Neural progenitor cell (in vitro differentiated cells): ENCODE measurements around the gene HOXA1. TPM values are rescaled to one million over a fixed set of nuclear protein-coding genes. Genes with fewer than 3 reads are reported as not detected.

Source experiments
- DNase-seq: peaks from one replicate; pipeline ENCODE4 v3.0.0-alpha.2; 2016; ENCODE audit warnings: low spot score
- H2AFZ ChIP-seq: fragments of 200-600 bp; sonication (generic); replicated peaks from 2 replicates; pipeline ENCODE4 v1.6.1; 2016; ENCODE audit warnings: antibody characterized with exemption
- H3F3A ChIP-seq: fragments of 200-600 bp; sonication (generic); 2 replicates; pipeline ENCODE4 v1.6.1; 2016; ENCODE audit warnings: antibody characterized with exemption, low read depth
- H3K27ac ChIP-seq: fragments of 200-600 bp; sonication (generic); 2 replicates; pipeline ENCODE4 v1.5.1; 2016; ENCODE audit warnings: mild to moderate bottlenecking
- H3K27me3 ChIP-seq: fragments of 200-600 bp; sonication (generic); 2 replicates; pipeline ENCODE4 v1.6.1; 2016; ENCODE audit warnings: mild to moderate bottlenecking, moderate library complexity
- H3K36me3 ChIP-seq: fragments of 200-600 bp; sonication (generic); 2 replicates; pipeline ENCODE4 v1.5.1; 2016
- H3K4me1 ChIP-seq: fragments of 200-600 bp; sonication (generic); 2 replicates; pipeline ENCODE4 v1.6.1; 2016; ENCODE audit warnings: mixed run types
- H3K4me2 ChIP-seq: fragments of 200-600 bp; sonication (generic); 2 replicates; pipeline ENCODE4 v1.6.1; 2016
- H3K4me3 ChIP-seq: fragments of 200-600 bp; sonication (generic); 2 replicates; pipeline ENCODE4 v1.5.1; 2016
- H3K79me2 ChIP-seq: fragments of 200-600 bp; sonication (generic); 2 replicates; pipeline ENCODE4 v1.6.1; 2016; ENCODE audit warnings: low read depth
- H3K9ac ChIP-seq: fragments of 200-600 bp; sonication (generic); 2 replicates; pipeline ENCODE4 v1.6.1; 2016
- H3K9me3 ChIP-seq: fragments of 200-600 bp; sonication (generic); 2 replicates; pipeline ENCODE4 v1.5.1; 2016; ENCODE audit warnings: low read depth
- H4K20me1 ChIP-seq: fragments of 200-600 bp; sonication (generic); 2 replicates; pipeline ENCODE4 v1.6.1; 2016; ENCODE audit warnings: low read depth
- H3K27ac Mint-ChIP-seq: 3 replicates; pipeline ENCODE4 v1.8.0; 2021; ENCODE audit warnings: mixed read lengths
- H3K27me3 Mint-ChIP-seq: 2 replicates; pipeline ENCODE4 v1.8.0; 2022; ENCODE audit warnings: low read depth, mild to moderate bottlenecking, inconsistent platforms, moderate library complexity, mixed read lengths; ENCODE audit not compliant: insufficient read depth
- H3K36me3 Mint-ChIP-seq: 3 replicates; pipeline ENCODE4 v1.8.0; 2021; ENCODE audit warnings: mixed read lengths
- H3K4me1 Mint-ChIP-seq: 3 replicates; pipeline ENCODE4 v1.8.0; 2021; ENCODE audit warnings: mixed read lengths
- H3K4me3 Mint-ChIP-seq: 3 replicates; pipeline ENCODE4 v1.8.0; 2021; ENCODE audit warnings: mild to moderate bottlenecking, moderate library complexity, mixed read lengths
- H3K9me3 Mint-ChIP-seq: 3 replicates; pipeline ENCODE4 v1.8.0; 2020; ENCODE audit warnings: mixed read lengths
- EZH2 ChIP-seq: fragments of 200-600 bp; sonication (generic); IDR thresholded peaks from 2 replicates; pipeline ENCODE4 v1.6.1; 2017; ENCODE audit warnings: antibody characterized with exemption, mild to moderate bottlenecking, moderate library complexity
- EZH2phosphoT487 ChIP-seq: fragments of 200-600 bp; sonication (generic); IDR thresholded peaks from 2 replicates; pipeline ENCODE4 v1.6.1; 2017; ENCODE audit warnings: antibody characterized with exemption
- total RNA-seq: library from RNA; depleted of rRNA; stranded (reverse); fragments of >200 nt; gene quantifications from 2 replicates; pipeline ENCODE4 v1.2.3, GENCODE V29; 2015; ENCODE audit warnings: low replicate concordance
- TF ChIP-seq, protein P1 (sequence below): fragments of 200-600 bp; sonication (generic); IDR thresholded peaks from 2 replicates; pipeline ENCODE4 v1.5.1; 2017; ENCODE audit warnings: antibody characterized with exemption, mild to moderate bottlenecking

Gene HOXA1
- total RNA-seq, 1 donor from 2014 or later: not detected

DNA sequence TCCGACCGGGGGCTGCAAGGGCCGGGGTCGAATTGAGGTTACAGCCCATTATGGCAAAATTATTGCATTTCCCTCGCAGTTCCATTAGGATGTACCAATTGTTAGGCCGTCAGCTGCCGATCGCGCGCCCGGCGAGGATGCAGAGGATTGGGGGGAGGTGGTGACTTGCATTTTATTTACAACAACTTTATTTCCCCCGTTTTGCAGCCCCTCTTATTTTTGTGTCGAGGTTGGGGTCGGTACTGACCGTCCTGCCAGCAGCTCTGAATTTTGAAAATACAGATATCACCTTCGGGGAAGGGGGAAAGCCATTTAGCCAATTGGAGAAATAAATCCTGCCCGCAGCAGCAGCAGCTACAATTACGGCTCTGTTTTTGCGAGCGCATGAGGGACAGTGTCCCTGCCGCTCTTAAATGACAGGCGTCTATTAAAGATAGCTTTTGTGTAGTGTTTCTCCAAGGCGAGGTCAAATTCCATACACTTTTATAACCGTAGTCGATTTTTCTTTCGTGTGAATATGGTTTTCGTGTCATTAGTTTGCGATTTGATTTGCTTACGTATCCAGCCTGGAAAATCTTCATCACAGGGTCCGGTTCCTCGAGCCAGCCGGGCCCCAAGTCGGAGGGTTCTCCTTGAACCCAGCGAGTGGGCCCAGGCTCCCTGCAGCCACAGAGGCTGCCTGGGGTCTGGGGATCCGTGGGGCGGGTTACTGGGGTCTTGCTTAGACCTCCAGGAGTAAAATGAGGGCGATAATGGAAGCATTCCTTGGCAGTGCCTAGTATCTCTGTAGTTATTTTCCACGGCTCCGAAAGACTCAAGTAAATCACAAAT, 48.4 kb upstream of the HOXA1 start:
- H3K36me3 ChIP-seq: no peaks in the 10 kb centered on the region
- H3K36me3 Mint-ChIP-seq: no peaks in the 10 kb centered on the region
- no peak for DNase-seq

DNA sequence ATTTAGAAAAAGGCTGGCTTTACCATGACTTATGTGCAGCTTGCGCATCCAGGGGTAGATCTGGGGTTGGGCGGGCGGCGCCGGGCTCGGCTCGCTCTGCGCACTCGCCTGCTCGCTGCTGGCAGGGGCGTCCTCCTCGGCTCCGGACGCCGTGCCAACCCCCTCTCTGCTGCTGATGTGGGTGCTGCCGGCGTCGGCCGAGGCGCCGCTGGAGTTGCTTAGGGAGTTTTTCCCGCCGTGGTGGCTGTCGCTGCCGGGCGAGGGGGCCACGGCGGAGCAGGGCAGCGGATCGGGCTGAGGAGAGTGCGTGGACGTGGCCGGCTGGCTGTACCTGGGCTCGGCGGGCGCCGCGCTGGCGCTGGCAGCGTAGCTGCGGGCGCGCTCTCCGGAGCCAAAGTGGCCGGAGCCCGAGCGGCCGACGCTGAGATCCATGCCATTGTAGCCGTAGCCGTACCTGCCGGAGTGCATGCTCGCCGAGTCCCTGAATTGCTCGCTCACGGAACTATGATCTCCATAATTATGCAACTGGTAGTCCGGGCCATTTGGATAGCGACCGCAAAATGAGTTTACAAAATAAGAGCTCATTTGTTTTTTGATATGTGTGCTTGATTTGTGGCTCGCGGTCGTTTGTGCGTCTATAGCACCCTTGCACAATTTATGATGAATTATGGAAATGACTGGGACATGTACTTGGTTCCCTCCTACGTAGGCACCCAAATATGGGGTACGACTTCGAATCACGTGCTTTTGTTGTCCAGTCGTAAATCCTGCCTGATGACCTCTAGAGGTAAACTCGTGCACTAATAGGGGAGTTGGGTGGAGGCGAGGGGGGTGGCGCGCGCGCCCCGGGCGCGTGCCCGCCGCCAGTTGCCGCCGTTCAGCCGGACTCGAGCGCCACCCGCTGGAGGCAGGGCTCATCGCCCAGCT, 47.5 kb upstream of the HOXA1 start, which contains the start of gene HOXA5:
TSS of gene HOXA5 (minus strand) at position 659 of the 927 bp plus-strand sequence. CDS start at position 585, 74 bp downstream.
- no peaks in the 10 kb centered on the region for H3K36me3 Mint-ChIP-seq
- H3K79me2 ChIP-seq: no peaks in the 10 kb centered on the region

More for the DNA sequence above, 48.4 kb upstream of the HOXA1 start:
- Histone ChIP-seq H4K20me1 (peaks cover 85% of the 10 kb centered on the region), H3K27ac (no peak overlapping the region), H3K4me3 (no peak overlapping the region), H3K79me2 (no peaks in the 10 kb centered on the region), H2AFZ (no peak overlapping the region), H3K4me2 (no peak overlapping the region), H3K4me1 (peaks cover 10% of the 10 kb centered on the region), H3K9ac (no peak overlapping the region), H3F3A (no peaks in the 10 kb centered on the region), H3K27me3 (peaks cover 100% of the 10 kb centered on the region), H3K9me3 (no peaks in the 10 kb centered on the region)
- TF ChIP-seq, protein P1, sequence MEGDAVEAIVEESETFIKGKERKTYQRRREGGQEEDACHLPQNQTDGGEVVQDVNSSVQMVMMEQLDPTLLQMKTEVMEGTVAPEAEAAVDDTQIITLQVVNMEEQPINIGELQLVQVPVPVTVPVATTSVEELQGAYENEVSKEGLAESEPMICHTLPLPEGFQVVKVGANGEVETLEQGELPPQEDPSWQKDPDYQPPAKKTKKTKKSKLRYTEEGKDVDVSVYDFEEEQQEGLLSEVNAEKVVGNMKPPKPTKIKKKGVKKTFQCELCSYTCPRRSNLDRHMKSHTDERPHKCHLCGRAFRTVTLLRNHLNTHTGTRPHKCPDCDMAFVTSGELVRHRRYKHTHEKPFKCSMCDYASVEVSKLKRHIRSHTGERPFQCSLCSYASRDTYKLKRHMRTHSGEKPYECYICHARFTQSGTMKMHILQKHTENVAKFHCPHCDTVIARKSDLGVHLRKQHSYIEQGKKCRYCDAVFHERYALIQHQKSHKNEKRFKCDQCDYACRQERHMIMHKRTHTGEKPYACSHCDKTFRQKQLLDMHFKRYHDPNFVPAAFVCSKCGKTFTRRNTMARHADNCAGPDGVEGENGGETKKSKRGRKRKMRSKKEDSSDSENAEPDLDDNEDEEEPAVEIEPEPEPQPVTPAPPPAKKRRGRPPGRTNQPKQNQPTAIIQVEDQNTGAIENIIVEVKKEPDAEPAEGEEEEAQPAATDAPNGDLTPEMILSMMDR: no peak
- TF ChIP-seq EZH2phosphoT487: peak; percentile 24
- Mint-ChIP-seq H3K27ac (no peak overlapping the region), H3K27me3 (peaks cover 87% of the 10 kb centered on the region), H3K9me3 (peaks cover 25% of the 10 kb centered on the region), H3K4me1 (peaks cover 8% of the 10 kb centered on the region), H3K4me3 (no peak overlapping the region)

DNA sequence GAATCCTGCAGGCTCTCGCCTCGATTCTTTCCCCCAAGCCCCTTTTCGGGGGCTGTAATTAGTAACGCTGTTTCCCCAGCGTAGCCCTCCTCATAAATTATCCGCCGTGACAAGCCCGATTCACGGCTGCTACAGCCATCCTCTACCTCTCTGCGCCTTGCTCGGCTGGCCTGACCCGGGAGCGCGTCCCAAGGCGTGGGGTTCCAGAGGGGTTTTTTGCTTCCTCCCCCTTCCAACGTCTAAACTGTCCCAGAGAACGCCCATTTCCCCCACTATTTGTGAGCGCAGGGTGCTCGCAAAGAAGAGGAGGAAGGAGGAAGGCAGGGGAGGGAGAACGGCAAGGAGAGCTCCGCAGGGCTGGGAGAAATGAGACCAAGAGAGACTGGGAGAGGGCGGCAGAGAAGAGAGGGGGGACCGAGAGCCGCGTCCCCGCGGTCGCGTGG, 46.8 kb upstream of the HOXA1 start:
- H4K20me1 ChIP-seq: peaks cover 95% of the 10 kb centered on the region
- H3K4me1 ChIP-seq: peaks cover 10% of the 10 kb centered on the region
- no peaks in the 10 kb centered on the region for H3F3A ChIP-seq
- H3K4me3 ChIP-seq: peak overlapping the region; percentile 41
- no peak overlapping the region for H3K9ac ChIP-seq
- H2AFZ ChIP-seq: peak overlapping the region; percentile 9
- Mint-ChIP-seq H3K27ac (no peak overlapping the region), H3K4me1 (peaks cover 8% of the 10 kb centered on the region), H3K36me3 (no peaks in the 10 kb centered on the region), H3K9me3 (peaks cover 25% of the 10 kb centered on the region), H3K4me3 (peak overlapping the region; percentile 72), H3K27me3 (peaks cover 90% of the 10 kb centered on the region)
- peak; percentile 98 for TF ChIP-seq EZH2
- peak; percentile 99 for TF ChIP-seq EZH2phosphoT487
- TF ChIP-seq, protein P1: no peak
- H3K27ac ChIP-seq: no peak overlapping the region
- peaks cover 100% of the 10 kb centered on the region for H3K27me3 ChIP-seq
- H3K4me2 ChIP-seq: peak overlapping the region; percentile 81
- no peaks in the 10 kb centered on the region for H3K9me3 ChIP-seq
- DNase-seq: no peak
- H3K79me2 ChIP-seq: no peaks in the 10 kb centered on the region
- no peaks in the 10 kb centered on the region for H3K36me3 ChIP-seq

More for the DNA sequence above, 47.5 kb upstream of the HOXA1 start, which contains the start of gene HOXA5:
- no peak within 1 kb of the TSS for H3K27ac Mint-ChIP-seq
- peaks cover 100% of the 10 kb centered on the region for H3K27me3 ChIP-seq
- TF ChIP-seq EZH2 (peak; percentile 95), EZH2phosphoT487 (peak; percentile 95)
- TF ChIP-seq, protein P1: peak; percentile 92
- H3K4me3 Mint-ChIP-seq: peak within 1 kb of the TSS; percentile 72
- no peak within 1 kb of the TSS for H3K27ac ChIP-seq
- peak within 1 kb of the TSS; percentile 9 for H2AFZ ChIP-seq
- H3F3A ChIP-seq: no peaks in the 10 kb centered on the region
- H3K9me3 ChIP-seq: no peaks in the 10 kb centered on the region
- peaks cover 8% of the 10 kb centered on the region for H3K4me1 Mint-ChIP-seq
- H4K20me1 ChIP-seq: peaks cover 88% of the 10 kb centered on the region
- H3K9me3 Mint-ChIP-seq: peaks cover 25% of the 10 kb centered on the region
- H3K4me3 ChIP-seq: peak within 1 kb of the TSS; percentile 41
- no peaks in the 10 kb centered on the region for H3K36me3 ChIP-seq
- H3K27me3 Mint-ChIP-seq: peaks cover 88% of the 10 kb centered on the region
- peak within 1 kb of the TSS; percentile 81 for H3K4me2 ChIP-seq
- peak; percentile 90 for DNase-seq
- H3K4me1 ChIP-seq: peaks cover 10% of the 10 kb centered on the region
- no peak within 1 kb of the TSS for H3K9ac ChIP-seq
